Upper lobe of left lung (tissue), 6 donors: ENCODE measurements around the gene UST. TPM values are rescaled to one million over a fixed set of nuclear protein-coding genes. Genes with fewer than 3 reads are reported as not detected.

Experiments
- ATAC-seq, 2 donors: fragments of 200-7000 bp; cut with Tn5 transposase; one replicate each; pipeline ENCODE4 v1.9.1; 2022; ENCODE audit warnings: mild to moderate bottlenecking in 2 of 2, moderate library complexity in 2 of 2; ENCODE audit not compliant: low FRiP score in 2 of 2
- DNase-seq, 2 donors: peaks; one replicate each; pipeline ENCODE4 v3.0.0-alpha.2; 2019 to 2020
- H3K27ac ChIP-seq, 4 donors: fragments of 200-600 bp; sonication (generic); one replicate each; pipeline ENCODE4 v1.5.1; 2016 to 2019
- H3K27me3 ChIP-seq, 4 donors: fragments of 200-600 bp; sonication (generic); one replicate each; pipeline ENCODE4 v1.5.1; 2017 to 2019
- H3K36me3 ChIP-seq, 4 donors: fragments of 200-600 bp; sonication (generic); one replicate each; pipeline ENCODE4 v1.5.1; 2016 to 2019
- H3K4me1 ChIP-seq, 4 donors: fragments of 200-600 bp; sonication (generic); one replicate each; pipeline ENCODE4 v1.5.1; 2018 to 2019
- H3K4me3 ChIP-seq, 4 donors: fragments of 200-600 bp; sonication (generic); one replicate each; pipeline ENCODE4 v1.5.1; 2017 to 2019; ENCODE audit warnings: mild to moderate bottlenecking in 2 of 4, moderate library complexity in 1 of 4
- H3K9me3 ChIP-seq, 4 donors: fragments of 200-600 bp; sonication (generic); one replicate each; pipeline ENCODE4 v1.5.1; 2018 to 2019
- EP300 ChIP-seq, 4 donors: sonication (generic); formaldehyde crosslinking; IDR thresholded peaks; one replicate each; pipeline ENCODE4 v1.5.1; 2017; ENCODE audit warnings: antibody characterized with exemption in 4 of 4, control low read depth in 2 of 4
- POLR2A ChIP-seq, 4 donors: fragments of 450-650 bp; IDR thresholded peaks; one replicate each; pipeline ENCODE4 v1.5.1; 2016 to 2017; ENCODE audit warnings: antibody characterized with exemption in 4 of 4, mild to moderate bottlenecking in 2 of 4
- POLR2AphosphoS5 ChIP-seq, 2 donors: sonication (generic); formaldehyde crosslinking; IDR thresholded peaks; one replicate each; pipeline ENCODE4 v1.5.1; 2017; ENCODE audit warnings: antibody characterized with exemption in 2 of 2
- WGBS, 2 donors: methylation state at CpG; one replicate each; pipeline ENCODE4 v1.1.5; 2017 to 2018; 5-methylcytosine and 5-hydroxymethylcytosine counted together
- total RNA-seq, 6 donors: library from RNA; depleted of rRNA in 4 of 6; stranded (reverse); fragments of >200 nt in 4 of 6; gene quantifications; one replicate each; pipeline versions ENCODE4 v1.1.0 to v1.2.1, GENCODE V29; 2016 to 2021
- TF ChIP-seq, protein P1 (sequence below), 6 experiments: fragments of 450-650 bp in 4 of 6; fragments of 200-600 bp in 2 of 6; sonication (generic) in 2 of 6; IDR thresholded peaks; one replicate each; pipeline ENCODE4 v1.5.1; 2016 to 2019; ENCODE audit warnings: antibody characterized with exemption in 6 of 6
- donor health status: DM: no; HTN: no; CAD: no; lungs with moderate emphysema.
- donor health status: DM: no; HTN: yes; CAD: no; lungs with severe emphysema.

UST gene
- total RNA-seq, 6 donors from 2014 or later: 10.2 to 21.6 (median 14.2) TPM

DNA sequence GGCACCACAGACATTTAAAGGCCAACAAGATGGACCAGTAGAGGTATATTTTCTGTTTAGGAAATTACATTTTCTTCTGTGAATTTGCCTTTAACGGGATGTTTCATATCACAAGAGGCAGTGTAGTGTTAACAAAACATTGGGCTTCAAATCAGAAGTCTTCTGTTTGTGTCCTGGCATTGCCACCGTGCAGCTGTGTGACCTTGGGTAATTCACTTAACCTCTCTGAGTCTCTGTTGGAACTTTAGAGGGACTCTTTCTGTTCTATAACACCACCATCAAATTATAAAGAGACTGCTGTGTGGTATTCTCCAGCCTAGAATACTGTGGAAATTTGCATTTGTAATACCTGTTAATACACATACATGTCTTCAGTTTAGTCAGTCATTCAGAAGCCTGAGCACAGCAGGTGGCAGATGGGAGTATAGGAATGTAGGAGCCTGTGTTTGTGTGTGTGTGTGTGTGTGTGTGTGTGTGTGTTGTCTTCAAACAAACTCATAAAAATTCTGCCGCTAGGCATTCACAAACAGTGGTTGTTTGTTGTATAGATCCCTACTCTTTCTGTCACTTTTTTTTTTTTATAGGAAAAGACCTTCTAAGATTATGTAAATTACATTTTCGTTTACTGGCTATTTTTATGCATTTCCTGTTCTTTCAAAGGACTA, 22.6 kb downstream of the UST start:
- WGBS, 2 donors: 70 to 77% methylated on average over 4 of the region's 4 CpGs
- no peak for DNase-seq
- ATAC-seq: no peak

DNA sequence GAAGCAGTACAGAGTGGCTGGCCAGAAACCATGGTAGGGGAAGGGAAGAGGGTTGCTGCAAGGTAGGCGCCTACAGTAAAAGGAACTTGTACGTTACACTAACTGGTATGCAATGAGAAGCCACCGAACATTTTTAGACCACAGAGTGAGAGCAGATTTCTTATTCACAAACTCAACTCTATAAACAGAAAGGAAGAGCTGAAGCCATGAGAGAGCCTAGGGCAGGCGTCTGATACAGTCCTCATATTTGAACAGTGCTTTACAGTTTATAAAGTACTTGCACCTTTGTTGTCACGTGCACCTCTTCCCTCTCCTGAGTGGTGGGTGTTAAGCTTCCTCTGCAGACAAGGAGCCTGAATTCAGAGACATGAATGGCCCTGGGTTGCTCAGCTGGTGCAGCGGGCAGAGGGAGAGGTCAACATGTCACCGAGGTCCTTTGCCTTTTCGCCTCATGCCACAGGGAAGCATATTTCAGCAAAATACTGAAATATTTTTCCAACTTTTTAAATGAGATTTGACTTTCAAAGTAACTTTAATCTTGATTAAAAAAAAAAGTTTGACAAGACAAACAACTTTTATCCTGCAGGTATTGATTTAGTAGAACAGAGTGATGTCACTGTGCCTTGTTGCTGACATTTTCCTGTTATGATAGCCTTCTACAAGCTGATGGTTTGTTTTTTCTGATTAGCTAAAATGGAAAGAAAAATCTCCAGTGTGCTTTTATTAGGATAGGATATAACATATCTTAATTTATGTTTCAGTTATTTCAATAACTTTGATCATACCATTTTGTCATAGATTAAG, 23.8 kb downstream of the UST start:
- no peaks in the 10 kb centered on the region for H3K9me3 ChIP-seq
- H3K4me3 ChIP-seq: no peak overlapping the region
- H3K36me3 ChIP-seq: no peaks in the 10 kb centered on the region
- ATAC-seq (no peak), DNase-seq (no peak)
- TF ChIP-seq POLR2A (IDR thresholded peaks at IDR 0.05) (no peak), POLR2AphosphoS5 (IDR thresholded peaks at IDR 0.05) (no peak), EP300 (IDR thresholded peaks at IDR 0.05) (no peak)
- TF ChIP-seq, protein P1, sequence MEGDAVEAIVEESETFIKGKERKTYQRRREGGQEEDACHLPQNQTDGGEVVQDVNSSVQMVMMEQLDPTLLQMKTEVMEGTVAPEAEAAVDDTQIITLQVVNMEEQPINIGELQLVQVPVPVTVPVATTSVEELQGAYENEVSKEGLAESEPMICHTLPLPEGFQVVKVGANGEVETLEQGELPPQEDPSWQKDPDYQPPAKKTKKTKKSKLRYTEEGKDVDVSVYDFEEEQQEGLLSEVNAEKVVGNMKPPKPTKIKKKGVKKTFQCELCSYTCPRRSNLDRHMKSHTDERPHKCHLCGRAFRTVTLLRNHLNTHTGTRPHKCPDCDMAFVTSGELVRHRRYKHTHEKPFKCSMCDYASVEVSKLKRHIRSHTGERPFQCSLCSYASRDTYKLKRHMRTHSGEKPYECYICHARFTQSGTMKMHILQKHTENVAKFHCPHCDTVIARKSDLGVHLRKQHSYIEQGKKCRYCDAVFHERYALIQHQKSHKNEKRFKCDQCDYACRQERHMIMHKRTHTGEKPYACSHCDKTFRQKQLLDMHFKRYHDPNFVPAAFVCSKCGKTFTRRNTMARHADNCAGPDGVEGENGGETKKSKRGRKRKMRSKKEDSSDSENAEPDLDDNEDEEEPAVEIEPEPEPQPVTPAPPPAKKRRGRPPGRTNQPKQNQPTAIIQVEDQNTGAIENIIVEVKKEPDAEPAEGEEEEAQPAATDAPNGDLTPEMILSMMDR (IDR thresholded peaks at IDR 0.05): no peak
- no peaks in the 10 kb centered on the region for H3K27me3 ChIP-seq
- peaks cover 0 to 18% (median 5%) of the 10 kb centered on the region in 4 donors for H3K4me1 ChIP-seq
- WGBS, 2 donors: 64 to 70% methylated on average over 8 of the region's 8 CpGs
- peak overlapping the region in 1 of 4 donors; percentile 32 for H3K27ac ChIP-seq

More for the DNA sequence above, 22.6 kb downstream of the UST start:
- TF ChIP-seq POLR2A (IDR thresholded peaks at IDR 0.05) (no peak), POLR2AphosphoS5 (IDR thresholded peaks at IDR 0.05) (no peak), EP300 (IDR thresholded peaks at IDR 0.05) (no peak)
- TF ChIP-seq, protein P1 (IDR thresholded peaks at IDR 0.05): no peak
- no peaks in the 10 kb centered on the region for H3K27me3 ChIP-seq
- H3K4me3 ChIP-seq: no peak overlapping the region
- H3K9me3 ChIP-seq: no peaks in the 10 kb centered on the region
- no peak overlapping the region for H3K27ac ChIP-seq
- peaks cover 0 to 18% (median 5%) of the 10 kb centered on the region in 4 donors for H3K4me1 ChIP-seq
- H3K36me3 ChIP-seq: no peaks in the 10 kb centered on the region

DNA sequence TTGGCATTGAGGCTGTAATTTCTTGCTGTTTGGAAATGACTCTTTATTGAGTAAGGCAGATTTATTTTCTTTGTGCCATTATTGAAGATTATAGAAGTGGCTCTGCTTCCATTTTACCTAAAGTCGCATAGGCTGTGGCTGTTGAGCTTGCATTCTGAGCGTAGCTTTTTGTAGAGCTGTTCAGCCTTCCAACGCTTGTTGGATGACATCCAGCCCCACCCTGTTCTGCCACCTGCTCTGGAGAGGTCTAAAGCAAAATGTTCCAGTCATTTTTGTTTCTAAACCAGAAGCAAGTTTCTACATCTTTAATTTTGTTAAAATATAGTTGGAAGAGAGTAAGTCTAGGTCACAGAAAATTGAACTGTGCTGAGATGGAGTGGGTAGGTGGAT, 24.4 kb downstream of the UST start:
- DNase-seq (peak in 1 of 2 donors; percentile 78), ATAC-seq (peak; percentile 42 to 53)
- no peaks in the 10 kb centered on the region for H3K36me3 ChIP-seq

DNA sequence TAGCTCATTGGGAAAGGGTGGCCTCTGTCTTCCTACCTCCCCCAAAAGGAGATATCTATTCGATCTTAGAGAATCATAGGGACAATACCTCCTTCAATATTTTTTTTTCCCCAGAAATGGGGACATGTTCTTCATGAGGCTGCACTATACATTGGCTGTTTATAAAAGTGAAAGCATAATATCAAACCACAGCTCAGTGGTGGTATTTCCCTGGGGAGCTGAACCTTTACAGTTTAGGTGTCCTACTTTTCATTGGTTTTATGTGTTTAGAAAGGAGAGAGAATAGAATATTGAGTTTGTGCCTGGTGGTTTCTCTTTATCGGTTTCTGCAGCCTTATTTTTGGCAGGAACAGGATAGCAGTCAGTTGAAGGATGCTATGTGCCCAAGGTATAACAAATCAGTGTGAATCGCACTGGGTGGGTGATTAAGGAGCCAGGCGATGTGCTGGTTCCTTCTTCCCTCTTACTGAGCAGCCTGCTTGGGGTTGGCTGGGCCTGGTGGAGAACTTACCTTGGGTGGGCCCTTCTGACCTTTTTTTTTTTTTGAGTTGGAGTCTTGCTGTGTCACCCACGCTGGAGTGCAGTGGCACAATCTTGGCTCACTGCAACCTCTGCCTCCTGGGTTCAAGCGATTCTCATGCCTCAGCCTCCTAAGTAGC, 25.2 kb downstream of the UST start:
- H3K36me3 ChIP-seq: no peaks in the 10 kb centered on the region
- H3K9me3 ChIP-seq: no peaks in the 10 kb centered on the region
- TF ChIP-seq, protein P1 (IDR thresholded peaks at IDR 0.05): no peak
- TF ChIP-seq POLR2A (IDR thresholded peaks at IDR 0.05) (no peak), EP300 (IDR thresholded peaks at IDR 0.05) (no peak), POLR2AphosphoS5 (IDR thresholded peaks at IDR 0.05) (no peak)
- ATAC-seq: peak in 1 of 2 donors; percentile 26
- no peaks in the 10 kb centered on the region for H3K27me3 ChIP-seq
- H3K4me3 ChIP-seq: no peak overlapping the region
- H3K27ac ChIP-seq: peak overlapping the region in 2 of 4 donors; percentile 28 to 49
- H3K4me1 ChIP-seq: peaks cover 3 to 25% (median 11%) of the 10 kb centered on the region in 4 donors
- no peak for DNase-seq
- 90 to 94% methylated on average over 6 of the region's 6 CpGs for WGBS, 2 donors

More for the DNA sequence above, 24.4 kb downstream of the UST start:
- Histone ChIP-seq H3K4me1 (peaks cover 1 to 21% (median 7%) of the 10 kb centered on the region in 4 donors), H3K4me3 (no peak overlapping the region), H3K27me3 (no peaks in the 10 kb centered on the region), H3K27ac (peak overlapping the region in 2 of 4 donors; percentile 28 to 49), H3K9me3 (no peaks in the 10 kb centered on the region)
- 60 to 65% methylated on average over 3 of the region's 3 CpGs for WGBS, 2 donors
- TF ChIP-seq, protein P1 (IDR thresholded peaks at IDR 0.05): no peak
- no peak for TF ChIP-seq POLR2AphosphoS5 (IDR thresholded peaks at IDR 0.05)
- no peak for TF ChIP-seq POLR2A (IDR thresholded peaks at IDR 0.05)
- no peak for TF ChIP-seq EP300 (IDR thresholded peaks at IDR 0.05)
